Measurements from ENCODE around the gene MGARP. TPM values are rescaled to one million over a fixed set of nuclear protein-coding genes. Genes with fewer than 3 reads are reported as not detected.

Gene MGARP
- 0.30 to 0.81 TPM (median 0.71 TPM) in 5 replicates for total RNA-seq (2022; extraction: Qiagen RNA extraction)

GRCh38 chr4:139279760-139280620, at the start of gene MGARP:
Gene MGARP, minus strand, starts transcription at chr4:139280225. Its CDS starts 67 bp downstream, at chr4:139280158.

DNA sequence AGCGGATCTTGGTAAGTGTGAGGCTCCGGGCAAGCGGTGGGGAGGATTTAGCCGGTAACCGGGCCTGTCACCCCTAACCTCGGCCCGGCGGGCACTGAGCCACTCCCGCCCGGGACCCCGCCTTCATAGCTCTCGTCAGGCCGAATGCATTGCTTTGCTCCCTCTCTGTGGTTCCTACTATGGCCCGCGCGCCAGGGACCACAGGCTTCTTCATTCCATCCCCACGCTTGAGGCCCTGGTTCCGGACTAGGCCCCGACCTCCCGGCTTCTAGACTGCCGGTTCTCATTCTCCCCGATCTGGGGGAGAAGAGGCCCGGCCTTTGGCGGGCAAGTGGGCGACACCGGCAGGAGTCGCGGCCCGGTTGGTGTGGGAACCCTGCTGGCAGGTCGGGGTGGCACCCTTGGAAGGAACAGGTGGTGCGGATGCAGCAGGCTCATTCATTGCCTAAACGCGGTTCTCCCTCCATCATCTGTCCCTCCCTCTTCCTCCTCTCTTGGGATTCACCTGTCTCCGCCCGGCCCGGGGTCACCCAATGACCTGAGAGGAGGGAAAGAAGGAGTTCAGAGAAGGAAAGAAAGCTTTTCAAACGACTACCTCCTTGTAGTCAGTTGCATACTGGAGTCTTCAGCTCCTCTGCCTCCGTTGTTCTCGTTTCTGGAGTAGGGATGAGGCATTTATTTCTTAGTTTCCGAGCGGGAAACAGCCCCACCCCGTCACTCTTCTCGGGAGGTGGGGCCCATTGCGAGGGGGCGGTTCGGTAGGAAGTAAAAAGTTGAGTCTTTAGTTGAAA, 22.0 kb upstream of the MGARP start, which contains the start of gene NDUFC1:
TSS of gene NDUFC1 (minus strand) at position 657 of the 791 bp plus-strand sequence. CDS start 6,679 bp downstream, outside the sequence.

DNA sequence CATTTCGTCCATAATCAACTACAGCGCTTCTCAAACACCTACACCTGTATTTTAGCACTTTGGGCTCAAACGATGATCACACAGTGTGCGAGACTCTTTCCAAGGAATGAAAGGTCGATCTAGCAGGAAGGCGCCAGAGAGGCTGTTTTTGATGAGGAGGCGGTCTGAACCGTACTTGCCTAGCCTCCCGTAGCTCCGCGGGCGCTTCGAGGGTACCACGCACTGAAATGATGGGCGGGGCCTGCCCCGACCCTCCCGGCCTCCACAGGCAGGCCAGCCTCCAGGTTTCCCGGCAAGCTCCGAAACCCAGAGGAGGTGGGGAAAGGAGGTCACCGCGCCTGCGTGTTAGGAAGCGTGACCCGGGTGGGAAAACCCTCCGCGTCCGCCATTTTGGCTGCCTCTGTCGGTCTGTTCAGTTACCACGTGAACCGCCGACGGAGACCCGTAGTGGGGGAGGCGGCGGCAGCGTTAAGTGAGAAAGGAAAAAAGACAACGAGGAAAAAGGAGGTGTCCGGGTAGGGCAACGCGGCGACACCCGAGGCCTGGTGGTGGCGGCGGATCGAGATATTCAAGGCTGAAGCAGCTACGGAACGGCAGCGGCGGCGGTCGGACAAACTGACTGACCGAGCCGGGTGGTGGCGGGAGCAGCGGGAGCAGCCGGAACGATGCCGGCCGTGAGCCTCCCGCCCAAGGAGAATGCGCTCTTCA, 21.2 kb upstream of the MGARP start, which contains the start of gene NAA15:
TSS of gene NAA15 (plus strand) at position 393 of the 708 bp plus-strand sequence. CDS start at position 666, 273 bp downstream.

Other genes starting within 250 kb of the MGARP start
- gene ELF2, start 103.0 kb downstream of the MGARP start, total RNA-seq (2022; extraction: Qiagen RNA extraction): 9.8 to 13.4 TPM (median 11.0 TPM) in 5 replicates
- 20.1 to 31.2 TPM (median 26.6 TPM) in 5 replicates for gene NAA15, start 21.3 kb upstream of the MGARP start, total RNA-seq (2022; extraction: Qiagen RNA extraction)
- gene NDUFC1, start 22.3 kb upstream of the MGARP start, total RNA-seq (2022; extraction: Qiagen RNA extraction): 75.6 to 85.4 TPM (median 80.2 TPM) in 5 replicates
- gene RAB33B, start 173.9 kb upstream of the MGARP start, total RNA-seq (2022; extraction: Qiagen RNA extraction): 1.6 to 2.8 TPM (median 2.3 TPM) in 5 replicates